Dedifferentiated amniotic fluid mesenchymal stem cell (primary cell): ENCODE results near the gene SETBP1.

Experiments used
- DNase-seq: peaks from one replicate; pipeline ENCODE4 v3.0.0-alpha.2; 2016; ENCODE audit errors: extremely low spot score

SETBP1 gene

DNA sequence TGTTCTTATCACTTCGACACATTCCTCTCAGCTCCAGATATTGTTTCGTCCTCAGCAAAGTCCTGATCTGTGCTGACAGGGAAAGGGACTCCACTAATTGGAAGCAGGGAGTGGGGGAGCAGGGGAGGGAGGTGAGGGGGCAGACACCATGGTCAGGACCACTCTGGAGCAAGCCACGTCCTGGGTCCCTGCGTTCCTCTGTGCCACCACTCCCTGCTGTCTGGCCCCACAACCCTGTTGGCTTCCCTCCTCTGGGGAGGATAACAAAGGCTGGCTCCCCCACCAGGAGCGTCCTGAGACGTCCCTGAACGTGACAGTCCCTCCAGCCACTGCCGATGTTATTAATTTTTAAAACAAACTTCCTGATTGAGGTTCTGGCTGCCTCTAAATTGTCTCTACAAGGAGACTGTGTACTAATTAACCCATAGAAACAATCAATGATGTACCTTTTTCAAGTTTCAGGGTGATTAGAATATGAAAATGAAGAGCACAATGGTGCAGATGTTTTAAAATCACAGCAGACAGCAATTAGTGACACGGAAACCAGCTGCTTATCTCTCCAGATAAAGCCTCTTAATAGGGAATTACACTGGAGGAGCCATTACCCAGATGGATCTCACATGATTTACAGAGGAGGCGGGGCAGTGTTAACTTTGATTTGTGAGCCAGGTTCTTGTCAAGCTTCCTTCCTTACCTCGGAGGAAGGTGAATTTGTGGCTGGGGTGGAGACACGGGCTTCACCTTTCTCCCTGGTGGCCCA, 257.5 kb downstream of the SETBP1 start:
- DNase-seq = no peak

DNA sequence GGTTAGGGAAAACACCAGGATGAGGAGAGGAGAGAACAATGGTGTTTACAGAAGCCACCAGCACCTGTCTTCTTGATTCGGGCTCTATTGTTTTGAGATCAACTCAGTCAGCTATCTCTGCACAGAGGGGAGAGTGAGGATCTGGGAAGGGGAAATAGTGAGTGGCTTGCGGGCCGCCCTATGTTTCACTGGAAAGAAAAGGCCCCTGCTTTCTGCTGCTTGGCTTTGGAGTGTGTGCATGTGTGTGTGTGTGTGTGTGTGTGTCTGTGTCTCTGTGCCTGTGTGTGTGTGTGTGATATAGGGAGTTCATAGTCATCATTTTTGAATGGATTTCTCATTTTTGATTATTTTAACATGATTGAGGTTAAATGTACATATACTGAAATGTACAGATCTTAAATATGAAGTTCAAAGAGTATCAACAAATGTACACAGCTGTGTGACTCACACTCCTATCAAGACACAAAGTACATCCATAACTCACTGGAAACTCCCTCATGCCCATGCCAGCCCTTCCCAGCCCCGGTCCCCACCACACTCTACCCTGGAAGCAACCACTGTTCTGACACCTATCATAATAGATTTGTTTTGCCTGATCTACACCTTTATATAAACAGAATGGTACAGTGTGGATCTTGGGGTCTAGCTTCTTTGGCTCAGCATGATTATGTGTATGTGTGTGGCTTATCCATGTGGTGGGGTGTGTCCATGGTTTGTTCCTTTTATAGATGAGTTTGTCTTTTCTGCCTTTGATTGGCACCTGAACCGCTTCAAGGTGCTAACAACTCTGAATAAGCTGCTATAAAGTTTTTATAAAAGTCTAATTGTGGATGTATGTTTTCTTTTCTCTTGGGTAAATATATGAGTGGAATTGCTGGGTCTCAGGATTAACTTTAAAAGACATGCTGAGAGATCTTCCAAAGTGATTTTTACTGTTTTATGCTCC, 258.3 kb downstream of the SETBP1 start:
- no peak for DNase-seq

GRCh38 chr18:44941516-44941915, 260.8 kb downstream of the SETBP1 start:
- DNase-seq = no peak

- DNase-seq = no peak
Observed at GRCh38 chr18:44942073-44942472, 261.4 kb downstream of the SETBP1 start.

GRCh38 chr18:44943311-44943881, 262.7 kb downstream of the SETBP1 start:
- no peak for DNase-seq

DNA sequence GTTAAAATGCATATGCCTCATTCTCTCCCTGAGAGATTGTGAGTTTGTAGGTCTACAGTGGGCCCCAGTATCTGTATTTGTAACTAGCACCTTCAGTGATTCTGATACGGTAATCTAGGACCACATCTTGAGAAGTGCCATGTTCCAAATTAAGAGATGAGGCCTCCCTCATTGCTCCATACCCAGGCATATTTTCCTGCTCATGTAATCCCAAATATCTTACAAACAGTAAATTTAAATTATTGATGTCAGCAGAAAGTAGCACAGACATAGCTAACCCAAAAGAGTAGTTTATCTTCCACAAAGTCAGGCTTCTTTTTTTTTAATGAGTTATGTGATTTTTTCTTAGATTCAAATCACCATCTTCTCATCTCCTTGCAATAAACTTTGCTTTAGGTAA, 263.8 kb downstream of the SETBP1 start:
- DNase-seq = no peak

- DNase-seq = no peak
Observed at GRCh38 chr18:44945888-44946401, 265.3 kb downstream of the SETBP1 start.

- no peak for DNase-seq
Observed at GRCh38 chr18:44946529-44947113, 265.9 kb downstream of the SETBP1 start.

- DNase-seq = no peak
Observed at GRCh38 chr18:44949967-44950366, 269.3 kb downstream of the SETBP1 start.

DNA sequence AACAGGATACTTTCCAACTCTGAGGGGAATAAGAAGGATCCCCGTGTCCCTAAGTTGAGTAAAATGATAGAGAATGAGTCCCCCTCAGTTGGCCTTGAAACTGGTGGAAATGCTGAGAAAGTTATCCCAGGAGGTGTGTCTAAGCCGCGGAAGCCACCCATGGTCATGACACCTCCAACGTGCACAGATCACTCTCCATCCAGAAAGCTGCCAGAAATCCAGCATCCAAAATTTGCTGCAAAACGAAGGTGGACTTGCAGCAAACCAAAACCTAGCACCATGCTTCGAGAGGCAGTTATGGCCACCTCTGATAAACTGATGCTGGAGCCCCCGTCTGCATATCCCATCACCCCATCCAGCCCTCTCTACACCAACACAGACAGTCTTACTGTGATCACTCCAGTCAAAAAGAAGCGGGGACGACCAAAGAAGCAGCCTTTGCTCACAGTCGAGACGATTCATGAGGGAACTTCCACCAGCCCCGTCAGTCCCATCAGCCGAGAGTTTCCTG, 270.1 kb downstream of the SETBP1 start:
- no peak for DNase-seq

- no peak for DNase-seq
Observed at GRCh38 chr18:44951748-44952147, 271.1 kb downstream of the SETBP1 start.

DNA sequence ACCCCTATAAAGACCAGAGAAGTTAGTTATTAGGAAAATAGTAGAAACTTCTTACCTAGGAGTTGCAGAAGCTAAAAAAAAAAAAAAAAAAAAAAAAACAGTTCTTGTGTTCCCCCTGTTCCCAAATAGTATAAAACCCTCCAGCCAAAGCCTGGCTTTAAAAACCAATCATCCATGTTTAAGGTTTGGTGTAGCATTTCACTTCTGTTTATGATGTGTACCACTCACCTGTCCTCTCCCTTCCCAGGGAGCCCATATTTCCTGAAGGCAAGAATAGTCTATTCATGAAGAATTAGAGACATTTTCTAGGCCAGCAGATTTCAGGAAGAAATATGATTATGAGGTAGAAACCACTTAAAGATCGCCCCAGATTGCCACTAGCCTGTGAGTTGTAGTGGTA, 273.6 kb downstream of the SETBP1 start:
- no peak for DNase-seq

DNA sequence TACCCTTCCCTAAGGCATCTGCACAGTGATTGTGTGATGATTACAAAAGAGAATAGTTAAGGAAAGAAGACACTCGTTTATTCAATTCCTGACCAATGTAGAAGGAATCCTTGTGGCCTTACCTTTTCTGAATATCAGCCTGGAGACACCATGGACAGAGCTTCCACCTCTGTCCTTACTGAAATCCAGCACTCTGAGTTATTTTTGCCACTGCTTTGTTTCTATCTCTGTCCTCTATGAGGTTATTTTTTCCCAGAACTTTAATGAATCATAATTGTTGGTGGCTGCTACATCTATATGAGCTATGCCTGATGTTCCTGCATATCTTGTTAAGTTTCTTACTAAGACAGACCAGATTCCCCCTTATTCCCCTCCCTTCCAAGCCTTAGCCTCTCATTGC, 275.1 kb downstream of the SETBP1 start:
- DNase-seq = no peak

- DNase-seq = no peak
Observed at GRCh38 chr18:44957025-44957424, 276.3 kb downstream of the SETBP1 start.

DNA sequence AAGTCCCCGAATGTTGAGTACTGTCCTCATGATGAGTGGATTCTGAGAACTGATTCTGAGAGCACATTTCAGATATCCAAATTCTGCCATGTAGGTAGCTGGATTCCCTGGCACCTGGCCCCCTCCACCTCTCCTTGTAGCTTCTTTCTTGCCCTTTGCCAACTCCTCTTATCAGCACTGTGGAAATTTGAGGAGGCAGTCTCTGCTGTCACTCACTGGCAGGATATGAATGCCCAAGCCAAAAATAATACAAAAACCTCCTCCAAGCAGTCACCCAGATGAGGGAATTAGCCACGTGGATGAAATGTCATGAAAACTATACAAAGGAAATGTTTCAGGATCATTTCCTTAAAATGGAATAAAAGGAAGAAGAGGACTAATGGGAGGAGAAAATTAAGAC, 276.8 kb downstream of the SETBP1 start:
- no peak for DNase-seq

- no peak for DNase-seq
Observed at GRCh38 chr18:44958040-44958439, 277.4 kb downstream of the SETBP1 start.

DNA sequence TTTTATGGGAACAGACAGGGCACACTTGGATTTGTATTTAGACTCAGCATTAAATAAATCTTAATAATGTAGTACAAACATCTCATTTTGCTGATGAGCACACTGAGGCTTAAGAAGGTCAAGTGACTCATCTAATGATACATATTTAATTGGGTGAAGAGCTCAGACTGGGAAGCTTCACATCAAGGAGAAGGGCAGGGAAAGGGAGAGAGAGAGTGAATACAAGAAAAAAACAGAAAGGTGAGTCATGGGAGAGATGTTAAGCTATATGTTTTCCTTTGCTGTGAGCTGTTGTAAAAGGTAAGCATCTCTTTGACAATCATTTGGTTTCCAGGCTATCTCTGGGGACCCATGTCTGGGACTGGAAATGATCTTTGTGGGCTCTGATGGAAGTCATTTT, 277.8 kb downstream of the SETBP1 start:
- DNase-seq = no peak

DNA sequence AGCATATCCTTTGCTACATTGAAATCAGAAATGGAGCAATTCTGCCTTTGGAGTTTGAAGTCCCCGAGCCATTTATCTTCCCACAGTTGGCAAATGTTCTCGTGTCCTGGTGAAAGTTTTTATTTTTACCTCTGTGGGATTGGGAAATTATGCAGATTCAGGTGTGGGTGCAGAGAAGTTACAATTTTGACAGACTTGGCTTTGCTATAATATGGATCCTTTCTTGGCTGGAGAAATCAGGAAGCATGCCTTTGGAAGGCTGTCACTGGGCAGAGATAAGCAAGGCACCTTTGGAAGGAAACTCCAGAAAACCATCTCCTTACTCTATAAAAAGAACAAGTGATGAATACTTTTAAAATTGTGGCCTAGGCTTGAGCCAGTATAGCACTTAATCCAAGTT, 278.3 kb downstream of the SETBP1 start:
- DNase-seq = no peak

GRCh38 chr18:44960580-44960979, 279.9 kb downstream of the SETBP1 start:
- no peak for DNase-seq

DNA sequence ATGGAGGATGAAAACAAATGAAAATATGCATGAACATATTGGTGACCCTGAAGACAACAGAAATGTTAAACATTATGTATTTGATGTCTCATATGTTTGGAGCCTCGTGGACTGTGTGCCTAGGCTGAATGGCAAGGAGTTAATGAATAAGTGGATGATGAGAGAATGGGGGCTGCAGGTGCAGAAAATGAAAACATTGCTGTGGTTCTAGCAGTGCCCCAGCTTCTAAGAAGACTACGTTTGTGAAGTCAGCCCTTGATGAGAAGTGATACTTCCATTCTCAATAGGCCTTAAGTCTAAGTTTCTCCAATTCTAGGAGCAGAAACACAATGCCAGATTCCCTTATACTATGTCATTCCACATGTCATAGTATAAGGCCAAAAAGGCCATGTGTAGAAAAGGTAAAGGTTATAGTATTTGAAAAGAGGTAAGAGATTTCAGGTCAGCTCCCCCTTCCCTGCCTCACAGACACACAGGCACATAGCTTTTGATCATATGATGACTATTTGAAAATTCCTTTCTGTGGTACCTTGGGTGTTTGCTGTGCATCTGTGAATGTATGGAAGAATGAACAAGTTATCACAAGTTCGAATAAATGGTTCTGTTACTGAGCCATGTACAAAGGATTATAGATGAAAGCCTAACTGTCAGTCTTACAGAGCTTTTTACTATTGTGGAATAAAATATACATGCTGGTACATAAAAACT, 280.8 kb downstream of the SETBP1 start:
- DNase-seq = no peak

DNA sequence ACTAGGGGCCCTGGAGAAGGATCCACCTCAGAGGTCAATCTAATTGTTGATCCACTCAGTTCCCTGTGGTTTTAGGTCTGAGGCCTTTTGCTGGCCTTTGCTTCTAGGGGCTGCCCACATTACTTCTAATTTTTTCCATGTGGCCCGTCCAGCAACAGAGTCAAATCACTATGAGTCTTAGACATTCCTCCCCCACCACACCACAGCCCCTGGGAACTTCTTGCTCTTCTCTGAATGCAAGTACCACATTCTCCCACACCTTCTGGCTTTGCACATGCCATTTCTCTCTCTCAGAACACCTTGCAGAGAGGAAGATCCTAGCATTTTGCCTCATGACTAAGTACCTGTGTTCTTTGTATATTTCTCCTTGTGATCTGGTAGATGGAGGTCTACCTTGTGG, 286.9 kb downstream of the SETBP1 start:
- DNase-seq = no peak
